ENCODE measurements around the gene TPSB2.

DNA sequence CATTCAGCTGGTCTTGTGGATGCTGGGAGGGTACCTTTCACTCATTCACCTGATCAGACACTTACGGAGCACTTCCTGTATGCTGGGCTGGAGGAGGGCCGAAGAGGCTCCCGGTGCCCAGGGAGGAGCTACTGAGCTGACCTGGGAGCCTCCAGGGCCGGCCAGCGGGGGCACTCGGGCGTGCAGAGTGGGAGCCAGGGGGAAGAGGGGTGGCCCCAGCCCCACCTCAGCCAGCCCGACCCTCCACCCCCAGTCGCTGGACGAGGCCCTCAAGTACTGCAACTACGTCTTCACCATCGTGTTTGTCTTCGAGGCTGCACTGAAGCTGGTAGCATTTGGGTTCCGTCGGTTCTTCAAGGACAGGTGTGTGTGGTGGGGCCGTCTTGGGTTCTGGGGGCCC, 15.3 kb downstream of the TPSB2 start:
- TF ChIP-seq CTCF (conservative IDR thresholded peaks at IDR 0.05) (no peak), EZH2 (IDR thresholded peaks at IDR 0.05; ENCODE audit: low read depth) (no peak)
